GM10847 (cell line): ENCODE measurements around the gene IFIT2.

ENCODE experiments used
- POLR2A ChIP-seq: IDR thresholded peaks from 2 replicates; pipeline ENCODE4 v1.6.1; 2011; ENCODE audit not compliant: insufficient read length; ENCODE audit errors: extremely low read depth

IFIT2 gene

DNA sequence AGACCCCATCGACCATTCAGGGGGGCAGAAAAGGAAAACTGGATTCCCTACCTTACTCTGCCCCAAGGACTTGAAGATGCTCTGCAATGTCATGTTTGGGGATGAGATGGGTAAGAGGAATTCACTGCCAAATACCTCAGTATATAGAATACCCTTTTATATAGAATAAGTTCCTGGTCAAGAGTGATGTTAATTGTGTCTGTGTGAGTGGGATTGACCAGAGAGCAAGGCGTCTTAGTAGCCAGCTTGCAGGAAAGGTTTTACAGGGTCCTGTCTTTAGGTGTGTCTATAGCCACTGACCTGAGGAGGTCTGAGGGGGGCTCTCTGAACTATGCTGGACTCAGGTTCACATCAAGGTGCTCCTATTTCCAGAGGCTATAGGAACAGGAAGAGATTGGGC, 27.3 kb downstream of the IFIT2 start:
- TF ChIP-seq POLR2A: no peak

DNA sequence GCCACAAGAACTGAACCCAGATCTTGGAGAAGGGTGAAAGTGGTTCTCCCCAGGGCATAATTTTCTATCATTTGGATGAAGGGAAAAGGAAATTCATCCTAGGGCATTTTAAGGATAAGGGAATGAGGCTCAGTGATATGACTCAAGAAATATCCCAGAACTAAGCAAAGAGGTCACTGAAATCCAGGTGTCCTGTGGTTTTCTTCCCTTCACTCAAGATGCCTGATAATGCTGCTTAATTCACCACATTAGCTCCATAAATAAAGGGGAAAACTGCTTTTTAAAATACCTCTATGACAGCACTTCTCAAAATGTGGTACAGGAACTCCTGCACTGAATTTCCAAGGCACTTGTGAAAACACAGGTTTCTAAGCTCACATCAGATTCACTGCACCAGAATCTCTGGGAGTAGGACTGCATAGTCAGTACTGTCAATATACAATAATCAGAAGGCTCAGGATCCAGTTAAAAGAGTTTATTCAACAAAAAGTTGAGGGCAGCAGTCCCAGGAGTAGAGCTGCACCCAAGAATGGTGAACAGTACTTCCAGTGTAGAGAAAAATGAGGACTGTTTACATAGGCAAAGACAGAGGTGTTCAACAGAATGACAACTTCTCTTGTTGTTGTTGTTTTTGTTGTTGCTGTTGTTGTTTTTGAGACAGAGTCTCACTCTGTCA, 28.8 kb downstream of the IFIT2 start:
- TF ChIP-seq POLR2A: no peak

DNA sequence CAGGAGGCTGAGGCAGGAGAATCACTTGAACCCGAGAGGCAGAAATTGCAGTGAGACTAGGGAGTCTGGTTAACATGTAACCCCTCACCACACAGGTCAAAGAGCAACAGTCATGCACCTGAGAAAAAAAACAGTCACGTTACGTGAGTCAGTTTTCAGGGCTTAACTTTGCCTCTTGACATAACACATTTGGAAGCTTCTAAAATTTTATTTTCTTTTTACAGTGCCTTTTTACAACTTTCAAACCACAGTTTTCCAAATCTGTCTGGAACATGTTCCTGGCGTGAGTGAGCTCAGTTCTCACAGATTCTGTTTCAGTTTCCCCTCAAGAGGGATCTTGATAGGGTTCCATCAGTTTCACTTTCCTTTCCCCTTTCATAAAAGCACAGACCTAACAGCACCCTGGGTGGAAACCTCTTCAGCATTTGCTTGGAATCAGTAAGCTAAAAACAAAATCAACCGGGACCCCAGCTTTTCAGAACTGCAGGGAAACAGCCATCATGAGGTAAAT, 30.3 kb downstream of the IFIT2 start:
- no peak for TF ChIP-seq POLR2A

DNA sequence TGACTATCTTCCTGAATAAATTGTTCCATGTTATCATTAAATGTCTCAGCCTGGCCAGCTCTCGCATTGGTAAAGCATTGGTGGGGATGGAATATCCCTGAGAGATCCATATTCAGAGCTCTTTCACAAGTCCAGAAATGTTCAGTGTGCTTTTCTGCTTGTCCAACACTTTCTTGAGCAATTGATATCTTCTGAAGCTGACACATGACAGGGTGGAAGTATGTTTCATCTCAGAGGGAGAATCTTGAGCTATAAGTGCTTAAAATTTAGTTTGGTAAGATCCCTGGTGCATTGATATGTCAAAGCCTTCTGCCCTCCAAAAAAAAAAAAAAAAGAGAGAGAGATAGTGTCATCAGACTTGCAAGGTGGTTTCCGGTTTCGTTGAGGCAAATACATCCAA, 33.4 kb downstream of the IFIT2 start:
- no peak for TF ChIP-seq POLR2A

DNA sequence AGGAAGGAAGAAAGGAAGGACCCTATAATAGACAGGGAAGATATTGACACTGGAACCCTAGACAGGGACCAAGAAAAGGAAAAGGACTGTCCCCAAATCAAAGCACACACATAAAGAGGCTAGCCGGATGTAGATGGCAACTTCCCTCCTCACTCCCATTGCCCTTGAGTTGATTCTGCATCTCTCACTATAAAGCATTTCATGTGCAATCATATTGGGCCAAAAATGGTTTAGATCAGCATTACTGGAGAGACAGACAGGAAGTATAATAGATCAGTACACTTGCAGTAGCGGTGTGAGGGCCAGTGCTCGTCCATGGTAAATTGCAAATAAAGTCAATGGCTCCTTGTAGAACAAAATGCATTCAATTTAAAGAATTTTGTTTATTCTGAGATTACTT, 34.4 kb downstream of the IFIT2 start:
- no peak for TF ChIP-seq POLR2A

DNA sequence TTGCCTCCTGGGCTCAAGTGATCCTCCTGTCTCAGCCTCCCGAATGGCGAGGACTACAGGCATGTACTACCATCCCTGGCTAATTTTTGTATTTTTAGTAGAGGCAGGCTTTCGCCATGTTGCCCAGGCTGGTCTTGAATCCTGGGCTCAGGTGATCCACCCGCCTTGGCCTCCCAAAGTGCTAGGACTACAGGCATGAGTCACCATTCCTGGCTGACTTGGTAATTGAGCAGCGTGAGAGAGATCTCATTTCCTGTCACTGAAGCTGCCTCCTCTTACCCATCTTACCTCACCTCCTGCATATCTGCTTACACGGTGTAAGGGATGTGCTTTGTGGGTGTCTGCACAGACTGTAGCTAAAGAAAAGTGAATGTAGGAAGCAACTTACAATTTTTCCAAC, 35.6 kb downstream of the IFIT2 start:
- no peak for TF ChIP-seq POLR2A

DNA sequence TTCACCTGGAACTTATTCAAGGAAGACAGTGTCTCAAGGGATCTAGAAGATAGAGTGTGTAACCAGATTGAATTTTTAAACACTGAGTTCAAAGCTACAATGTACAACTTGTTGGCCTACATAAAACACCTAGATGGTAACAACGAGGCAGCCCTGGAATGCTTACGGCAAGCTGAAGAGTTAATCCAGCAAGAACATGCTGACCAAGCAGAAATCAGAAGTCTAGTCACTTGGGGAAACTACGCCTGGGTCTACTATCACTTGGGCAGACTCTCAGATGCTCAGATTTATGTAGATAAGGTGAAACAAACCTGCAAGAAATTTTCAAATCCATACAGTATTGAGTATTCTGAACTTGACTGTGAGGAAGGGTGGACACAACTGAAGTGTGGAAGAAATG, 36.9 kb downstream of the IFIT2 start:
- no peak for TF ChIP-seq POLR2A

DNA sequence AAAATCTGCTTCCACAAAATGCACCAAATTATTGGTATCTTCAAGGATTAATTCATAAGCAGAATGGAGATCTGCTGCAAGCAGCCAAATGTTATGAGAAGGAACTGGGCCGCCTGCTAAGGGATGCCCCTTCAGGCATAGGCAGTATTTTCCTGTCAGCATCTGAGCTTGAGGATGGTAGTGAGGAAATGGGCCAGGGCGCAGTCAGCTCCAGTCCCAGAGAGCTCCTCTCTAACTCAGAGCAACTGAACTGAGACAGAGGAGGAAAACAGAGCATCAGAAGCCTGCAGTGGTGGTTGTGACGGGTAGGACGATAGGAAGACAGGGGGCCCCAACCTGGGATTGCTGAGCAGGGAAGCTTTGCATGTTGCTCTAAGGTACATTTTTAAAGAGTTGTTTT, 38.0 kb downstream of the IFIT2 start:
- TF ChIP-seq POLR2A: no peak

DNA sequence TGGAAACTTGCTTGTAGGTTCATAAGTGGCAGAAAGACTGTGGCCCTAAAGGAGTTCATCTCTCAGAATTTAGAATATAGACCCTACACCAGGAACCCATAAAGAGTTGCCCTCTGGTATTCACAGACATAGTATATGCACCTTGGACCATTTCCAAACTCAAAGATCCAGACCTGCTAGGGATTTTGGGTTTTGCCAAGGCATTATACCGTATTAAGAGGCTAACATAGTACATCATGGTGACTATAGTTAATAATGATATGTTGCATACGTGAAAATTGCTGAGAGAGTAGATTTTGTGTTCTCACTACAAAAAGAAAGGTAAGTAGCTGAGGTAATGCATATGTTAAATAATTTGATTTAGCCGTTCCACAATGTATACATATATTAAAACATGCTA, 39.8 kb downstream of the IFIT2 start:
- TF ChIP-seq POLR2A: no peak

DNA sequence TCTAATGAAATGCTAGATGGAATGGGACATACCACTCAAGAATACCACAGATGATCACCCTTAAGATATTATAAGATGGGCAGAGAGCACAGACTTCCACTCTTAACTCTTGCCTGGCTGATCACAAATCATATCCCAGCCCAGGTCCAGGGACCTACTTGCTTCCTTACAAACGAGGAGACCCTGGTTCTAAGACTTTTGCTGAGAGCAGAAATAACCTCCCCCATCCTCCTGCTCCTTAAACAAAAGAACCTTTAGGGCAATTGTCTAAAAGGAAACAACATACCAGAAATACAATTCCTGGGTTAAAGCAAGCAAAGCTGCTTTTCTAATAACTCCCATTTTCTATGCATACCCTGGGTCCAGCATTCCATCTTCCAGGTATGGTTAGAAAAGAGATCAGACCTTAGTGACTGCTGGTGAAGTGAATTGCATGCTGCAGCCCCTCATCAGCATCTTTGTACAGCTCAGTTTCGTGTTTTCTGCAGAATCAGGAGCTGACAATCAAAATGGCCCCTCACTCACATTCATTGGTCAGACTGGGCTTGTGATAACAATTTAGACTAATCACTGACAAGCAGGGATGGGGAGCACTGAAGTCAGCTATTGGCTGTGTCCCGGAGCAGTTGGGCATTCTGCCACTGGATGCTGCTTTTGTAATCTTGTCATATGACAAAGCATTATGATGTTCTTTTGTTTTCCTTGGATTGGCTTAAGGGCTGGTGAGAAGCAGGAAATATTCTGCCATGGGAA, 40.5 kb downstream of the IFIT2 start:
- no peak for TF ChIP-seq POLR2A

DNA sequence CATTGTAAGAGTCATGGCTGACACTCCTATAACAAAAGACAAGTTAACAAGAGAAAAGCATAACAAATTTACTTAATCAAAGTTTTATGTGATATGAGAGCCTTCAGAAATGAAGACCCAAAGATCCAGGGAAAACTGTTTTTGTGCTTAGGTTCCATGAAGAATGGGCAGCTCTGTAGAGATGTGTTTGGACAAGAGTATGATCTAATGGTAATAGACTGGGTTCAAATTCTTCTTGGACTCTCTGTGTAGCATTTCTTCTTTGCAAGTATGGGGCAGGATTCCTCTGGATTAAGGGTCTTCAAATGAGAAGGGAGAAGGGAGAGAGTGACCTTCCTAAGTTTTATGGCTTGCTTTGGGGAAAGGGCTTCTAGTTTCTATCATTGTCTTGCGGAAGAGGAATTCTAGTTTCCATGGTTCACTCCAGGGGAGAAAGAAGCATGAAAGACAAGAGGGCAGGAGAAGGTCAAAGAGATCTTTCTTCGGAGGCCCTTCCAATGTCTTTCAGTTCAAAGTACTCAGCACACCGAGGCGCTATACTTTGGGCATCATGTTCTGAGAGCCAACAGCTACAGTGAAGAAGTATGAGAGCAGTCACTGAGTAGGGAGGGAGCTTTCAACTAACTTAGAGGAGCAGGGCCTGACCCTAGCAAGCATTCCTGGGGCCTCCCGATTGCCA, 41.4 kb downstream of the IFIT2 start:
- no peak for TF ChIP-seq POLR2A

DNA sequence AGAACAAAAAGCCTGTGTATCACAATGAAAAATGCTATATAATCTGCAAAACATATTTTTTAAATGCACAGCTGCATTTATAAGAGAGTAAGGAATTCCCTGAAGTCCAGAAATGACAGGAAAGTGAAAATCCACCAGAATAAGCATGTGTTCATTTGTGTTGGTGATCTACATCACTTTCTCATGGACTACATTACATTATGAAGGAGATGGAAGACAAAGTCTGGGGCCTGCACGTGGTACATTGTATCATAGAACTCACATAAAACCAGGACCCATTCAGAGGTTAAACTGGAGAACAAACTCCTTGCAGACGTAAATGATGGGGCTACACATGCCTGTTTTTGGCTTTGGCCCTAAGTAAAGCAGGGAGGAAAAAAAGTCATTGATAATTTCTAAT, 42.3 kb downstream of the IFIT2 start:
- TF ChIP-seq POLR2A: no peak

DNA sequence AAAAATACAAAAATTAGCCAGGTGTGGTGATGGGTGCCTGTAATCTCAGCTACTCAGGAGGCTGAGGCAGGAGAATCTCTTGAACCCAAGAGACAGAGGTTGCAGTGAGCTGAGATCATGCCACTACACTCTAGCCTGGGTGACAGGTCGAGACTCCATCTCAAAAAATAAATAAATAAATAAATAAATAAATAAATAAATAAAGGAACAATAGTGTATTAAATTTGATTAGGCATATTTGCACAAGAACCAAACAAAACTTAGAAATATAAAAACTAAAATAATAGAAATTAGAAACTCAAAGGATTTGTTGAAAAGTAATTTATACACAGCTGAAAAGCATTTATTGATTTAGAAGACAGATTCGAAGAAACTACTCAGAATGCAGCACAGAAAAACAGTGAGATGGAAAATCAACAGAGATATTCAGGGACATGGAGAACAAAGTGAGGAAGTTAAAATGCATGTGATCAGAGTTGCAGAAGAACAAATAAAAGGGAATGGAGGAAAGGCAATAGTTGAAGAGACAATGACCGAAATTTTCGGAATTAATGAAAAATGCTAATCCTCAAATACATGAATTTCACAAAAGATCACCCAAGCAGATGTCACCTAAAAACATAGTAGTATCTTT, 43.6 kb downstream of the IFIT2 start:
- TF ChIP-seq POLR2A: no peak

DNA sequence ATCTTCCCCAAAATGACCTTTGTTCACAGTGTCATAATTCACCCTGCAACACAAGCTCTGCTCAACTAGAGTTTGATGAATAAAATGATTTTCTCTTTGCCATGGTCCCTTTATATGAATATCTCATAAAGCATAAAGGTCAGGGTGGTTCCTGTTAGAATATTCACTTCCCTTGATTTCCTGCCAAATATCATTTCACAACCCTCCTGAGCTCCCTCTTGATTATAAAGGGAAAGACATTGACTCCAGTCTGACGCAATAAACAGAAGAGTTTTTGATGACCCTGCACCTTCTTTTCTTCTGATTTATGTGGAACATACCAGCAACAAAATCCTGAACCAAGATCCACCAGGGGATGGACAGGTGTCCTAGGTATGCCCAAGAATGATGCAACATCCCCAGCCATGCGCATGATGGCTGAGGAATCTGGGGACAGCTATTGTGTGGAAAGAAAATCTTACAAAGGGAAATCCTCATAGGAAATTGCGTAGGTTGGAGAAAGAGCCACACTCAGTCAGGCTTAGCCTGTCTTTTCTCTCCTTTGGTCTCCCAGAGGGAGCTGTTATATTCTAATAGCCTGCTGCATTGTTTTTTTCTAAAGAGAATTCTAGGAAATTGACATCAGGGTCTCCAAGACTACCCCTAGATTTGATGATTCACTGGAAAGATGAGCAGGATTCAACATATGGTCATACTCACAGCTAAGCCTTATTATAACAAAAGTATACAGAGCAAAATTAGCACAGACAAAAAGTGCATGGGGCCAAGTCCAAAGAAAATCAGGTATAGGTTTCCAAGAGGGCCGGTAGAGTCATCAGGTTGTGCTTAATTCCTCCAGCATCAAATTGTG, 44.8 kb downstream of the IFIT2 start:
- TF ChIP-seq POLR2A: no peak
